ENCODE data around the gene SBF2.

DNA sequence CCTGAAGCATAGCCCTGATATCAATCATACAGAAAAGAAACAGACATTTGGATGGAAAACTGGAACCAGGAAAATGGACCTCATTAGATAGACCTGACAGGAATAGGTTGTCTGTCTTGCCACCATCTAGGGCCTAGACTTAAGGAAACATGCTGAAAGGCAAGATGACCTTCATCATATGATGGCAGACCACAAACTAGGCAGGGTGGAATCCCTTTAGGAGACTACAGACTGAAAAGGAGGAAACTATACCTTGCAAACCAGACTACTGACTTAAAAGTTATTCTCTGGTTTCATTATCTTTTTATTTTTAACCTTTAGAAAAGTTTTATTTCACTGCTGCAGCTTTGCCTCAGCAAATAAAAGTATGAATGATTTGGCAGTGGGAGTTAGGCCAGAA is 20.3 kb downstream of the SBF2 start:
- TF ChIP-seq, protein P1, sequence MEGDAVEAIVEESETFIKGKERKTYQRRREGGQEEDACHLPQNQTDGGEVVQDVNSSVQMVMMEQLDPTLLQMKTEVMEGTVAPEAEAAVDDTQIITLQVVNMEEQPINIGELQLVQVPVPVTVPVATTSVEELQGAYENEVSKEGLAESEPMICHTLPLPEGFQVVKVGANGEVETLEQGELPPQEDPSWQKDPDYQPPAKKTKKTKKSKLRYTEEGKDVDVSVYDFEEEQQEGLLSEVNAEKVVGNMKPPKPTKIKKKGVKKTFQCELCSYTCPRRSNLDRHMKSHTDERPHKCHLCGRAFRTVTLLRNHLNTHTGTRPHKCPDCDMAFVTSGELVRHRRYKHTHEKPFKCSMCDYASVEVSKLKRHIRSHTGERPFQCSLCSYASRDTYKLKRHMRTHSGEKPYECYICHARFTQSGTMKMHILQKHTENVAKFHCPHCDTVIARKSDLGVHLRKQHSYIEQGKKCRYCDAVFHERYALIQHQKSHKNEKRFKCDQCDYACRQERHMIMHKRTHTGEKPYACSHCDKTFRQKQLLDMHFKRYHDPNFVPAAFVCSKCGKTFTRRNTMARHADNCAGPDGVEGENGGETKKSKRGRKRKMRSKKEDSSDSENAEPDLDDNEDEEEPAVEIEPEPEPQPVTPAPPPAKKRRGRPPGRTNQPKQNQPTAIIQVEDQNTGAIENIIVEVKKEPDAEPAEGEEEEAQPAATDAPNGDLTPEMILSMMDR (IDR thresholded peaks at IDR 0.05): no peak
- no peak for TF ChIP-seq POLR2A (IDR thresholded peaks at IDR 0.05)

Data from esophagus squamous epithelium (tissue), 4 donors.